Lower leg skin (tissue), 3 donors: ENCODE data around the gene HIRA.

Experiments
- CTCF ChIP-seq, 3 donors: fragments of 450-650 bp; IDR thresholded peaks; one replicate each; pipeline ENCODE4 v1.5.1; 2016; ENCODE audit warnings: antibody characterized with exemption in 3 of 3, mild to moderate bottlenecking in 3 of 3, moderate library complexity in 2 of 3
- POLR2A ChIP-seq, 2 donors: fragments of 450-650 bp; IDR thresholded peaks; one replicate each; pipeline ENCODE4 v1.6.1; 2016 to 2017; ENCODE audit warnings: antibody characterized with exemption in 2 of 2, mild to moderate bottlenecking in 1 of 2, moderate library complexity in 1 of 2

- no peak for TF ChIP-seq CTCF (IDR thresholded peaks at IDR 0.05)
- TF ChIP-seq POLR2A (IDR thresholded peaks at IDR 0.05), result no peak
Observed at GRCh38 chr22:19394274-19395050, 37.1 kb downstream of the HIRA start.
